PFSK-1 (cell line): ENCODE data around the gene MFSD6.

Experiments
- POLR2AphosphoS5 ChIP-seq: IDR thresholded peaks from 2 replicates; pipeline ENCODE4 v1.6.1; 2012; ENCODE audit warnings: low read depth, mild to moderate bottlenecking, control low read depth, low read length, moderate library complexity
- SIN3A ChIP-seq: IDR thresholded peaks from 2 replicates; pipeline ENCODE4 v1.6.1; 2012; ENCODE audit warnings: mild to moderate bottlenecking, low read length, moderate library complexity, borderline replicate concordance; ENCODE audit not compliant: insufficient read depth
- TAF1 ChIP-seq: IDR thresholded peaks from 2 replicates; pipeline ENCODE4 v1.6.1; 2012; ENCODE audit warnings: low read length, control low read depth, borderline replicate concordance; ENCODE audit not compliant: insufficient read depth
- TF ChIP-seq, protein P1 (sequence below), 2 experiments: IDR thresholded peaks; 2 replicates each; pipeline versions ENCODE4 v1.6.1 to v1.8.0; 2011 to 2012; ENCODE audit warnings: low read depth in 2 of 2, low read length in 2 of 2, control low read depth in 1 of 2, inconsistent platforms in 1 of 2, mild to moderate bottlenecking in 1 of 2, moderate library complexity in 1 of 2; ENCODE audit not compliant: insufficient read depth in 1 of 2

DNA sequence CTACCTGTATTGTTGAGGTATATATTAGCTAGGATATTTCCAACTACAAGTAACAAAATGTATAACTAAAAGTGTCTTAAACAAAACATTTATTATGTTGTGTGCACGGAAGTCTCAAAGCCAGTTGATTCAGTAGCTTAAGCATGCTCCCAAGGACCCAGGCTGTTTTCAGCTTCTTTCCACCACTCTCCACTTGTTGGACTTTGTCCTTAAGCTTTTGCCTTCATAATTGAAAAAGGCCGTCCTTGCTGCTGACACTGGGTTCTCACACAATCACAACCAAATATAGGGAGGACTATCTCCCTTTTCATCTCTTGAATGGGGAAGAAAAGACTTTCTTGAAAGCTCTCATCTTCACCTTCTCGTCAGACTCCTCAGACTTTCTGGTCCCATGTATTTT lies 138.6 kb downstream of the MFSD6 start:
- TF ChIP-seq, protein P1, sequence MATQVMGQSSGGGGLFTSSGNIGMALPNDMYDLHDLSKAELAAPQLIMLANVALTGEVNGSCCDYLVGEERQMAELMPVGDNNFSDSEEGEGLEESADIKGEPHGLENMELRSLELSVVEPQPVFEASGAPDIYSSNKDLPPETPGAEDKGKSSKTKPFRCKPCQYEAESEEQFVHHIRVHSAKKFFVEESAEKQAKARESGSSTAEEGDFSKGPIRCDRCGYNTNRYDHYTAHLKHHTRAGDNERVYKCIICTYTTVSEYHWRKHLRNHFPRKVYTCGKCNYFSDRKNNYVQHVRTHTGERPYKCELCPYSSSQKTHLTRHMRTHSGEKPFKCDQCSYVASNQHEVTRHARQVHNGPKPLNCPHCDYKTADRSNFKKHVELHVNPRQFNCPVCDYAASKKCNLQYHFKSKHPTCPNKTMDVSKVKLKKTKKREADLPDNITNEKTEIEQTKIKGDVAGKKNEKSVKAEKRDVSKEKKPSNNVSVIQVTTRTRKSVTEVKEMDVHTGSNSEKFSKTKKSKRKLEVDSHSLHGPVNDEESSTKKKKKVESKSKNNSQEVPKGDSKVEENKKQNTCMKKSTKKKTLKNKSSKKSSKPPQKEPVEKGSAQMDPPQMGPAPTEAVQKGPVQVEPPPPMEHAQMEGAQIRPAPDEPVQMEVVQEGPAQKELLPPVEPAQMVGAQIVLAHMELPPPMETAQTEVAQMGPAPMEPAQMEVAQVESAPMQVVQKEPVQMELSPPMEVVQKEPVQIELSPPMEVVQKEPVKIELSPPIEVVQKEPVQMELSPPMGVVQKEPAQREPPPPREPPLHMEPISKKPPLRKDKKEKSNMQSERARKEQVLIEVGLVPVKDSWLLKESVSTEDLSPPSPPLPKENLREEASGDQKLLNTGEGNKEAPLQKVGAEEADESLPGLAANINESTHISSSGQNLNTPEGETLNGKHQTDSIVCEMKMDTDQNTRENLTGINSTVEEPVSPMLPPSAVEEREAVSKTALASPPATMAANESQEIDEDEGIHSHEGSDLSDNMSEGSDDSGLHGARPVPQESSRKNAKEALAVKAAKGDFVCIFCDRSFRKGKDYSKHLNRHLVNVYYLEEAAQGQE (IDR thresholded peaks at IDR 0.05; ENCODE audit: insufficient read depth in 1 of 2, low read depth in 2 of 2, low read length in 2 of 2), result no peak
- TF ChIP-seq SIN3A (no peak), POLR2AphosphoS5 (no peak), TAF1 (no peak)
